ENCODE results near the gene ATMIN. TPM values are rescaled to one million over a fixed set of nuclear protein-coding genes. Genes with fewer than 3 reads are reported as not detected.
A peak's percentile ranks its signal among the peaks of the same experiment; 100 is the strongest.

ATMIN gene
- total RNA-seq, 1 experiment from 2014 or later = 16.8 TPM

- no peak for DNase-seq (ENCODE audit: low spot score)
Measured at GRCh38 chr16:81069063-81069462, 33.4 kb downstream of the ATMIN start.

GRCh38 chr16:81070979-81071378 lies 35.3 kb downstream of the ATMIN start:
- DNase-seq (ENCODE audit: low spot score) = no peak

- peak; percentile 27 for DNase-seq (ENCODE audit: low spot score)
Measured at GRCh38 chr16:81071805-81072204, 36.2 kb downstream of the ATMIN start.

- DNase-seq (ENCODE audit: low spot score) = no peak
Measured at GRCh38 chr16:81073560-81074330, 38.1 kb downstream of the ATMIN start.

GRCh38 chr16:81076566-81077075 lies 41.0 kb downstream of the ATMIN start:
- DNase-seq (ENCODE audit: low spot score) = peak; percentile 94

GRCh38 chr16:81077076-81077940 lies 41.7 kb downstream of the ATMIN start, which contains the start of gene C16orf46:
Gene C16orf46 (minus strand): TSS chr16:81077238. CDS start chr16:81063955, 13,283 bp downstream.
- peak; percentile 96 for DNase-seq (ENCODE audit: low spot score)

GRCh38 chr16:81080233-81080632 lies 44.6 kb downstream of the ATMIN start:
- no peak for DNase-seq (ENCODE audit: low spot score)

GRCh38 chr16:81081014-81081413 lies 45.4 kb downstream of the ATMIN start:
- no peak for DNase-seq (ENCODE audit: low spot score)

- DNase-seq (ENCODE audit: low spot score) = no peak
Measured at GRCh38 chr16:81088836-81089235, 53.2 kb downstream of the ATMIN start.

- no peak for DNase-seq (ENCODE audit: low spot score)
Measured at GRCh38 chr16:81094771-81095251, 59.2 kb downstream of the ATMIN start.

GRCh38 chr16:81095653-81095952 lies 60.0 kb downstream of the ATMIN start:
- DNase-seq (ENCODE audit: low spot score) = no peak

- peak; percentile 97 for DNase-seq (ENCODE audit: low spot score)
Measured at GRCh38 chr16:81095953-81096714, 60.5 kb downstream of the ATMIN start, which contains the start of gene GCSH. Gene GCSH (minus strand): TSS chr16:81096395. CDS start chr16:81096278, 117 bp downstream.

- no peak for DNase-seq (ENCODE audit: low spot score)
Measured at GRCh38 chr16:81096715-81097208, 61.1 kb downstream of the ATMIN start.

Small RNAs within 50 kb of the gene (small RNA-seq; reads per million reads assigned to genes)
- not detected for gene AC092718.3

Other genes starting within 250 kb of the ATMIN start
- 0.68 and 1.1 TPM in 2 replicates for gene CDYL2, start 231.2 kb upstream of the ATMIN start, total RNA-seq (2014; rRNA removed; shearing (Covaris generic))
- gene CMC2, start 29.0 kb upstream of the ATMIN start, total RNA-seq (2014; rRNA removed; shearing (Covaris generic)) = 57.7 and 87.8 TPM in 2 replicates
- 45.9 and 64.4 TPM in 2 replicates for gene CENPN, start 28.6 kb upstream of the ATMIN start, total RNA-seq (2014; rRNA removed; shearing (Covaris generic))
- gene C16orf46, start 41.4 kb downstream of the ATMIN start, total RNA-seq (2014; rRNA removed; shearing (Covaris generic)) = 2.4 TPM in 1 of 2 replicates, not detected in the other
- gene GCSH, start 60.6 kb downstream of the ATMIN start, total RNA-seq (2014; rRNA removed; shearing (Covaris generic)) = 30.8 and 35.2 TPM in 2 replicates
- gene BCO1, start 202.8 kb downstream of the ATMIN start, total RNA-seq (2014; rRNA removed; shearing (Covaris generic)) = 0.60 and 0.79 TPM in 2 replicates